Kidney (tissue), 14 donors: ENCODE results near the gene VTI1A. TPM values are rescaled to one million over a fixed set of nuclear protein-coding genes. Genes with fewer than 3 reads are reported as not detected.

Experiments
- DNase-seq, 5 donors: peaks; one replicate each; pipeline ENCODE4 v3.0.0-alpha.2; 2013 to 2020
- FAIRE-seq: peaks from 2 replicates; lab custom pipeline; 2012; peaks lifted over from hg19 to GRCh38; lab: Jason Lieb, UNC
- H3K27ac ChIP-seq, 2 donors: one replicate each; pipeline ENCODE4 v1.7.0; 2013; ENCODE audit warnings: low read depth in 2 of 2, low read length in 2 of 2, inconsistent platforms in 1 of 2
- H3K27me3 ChIP-seq: one replicate; pipeline ENCODE4 v1.7.1; 2013; ENCODE audit warnings: low read length, inconsistent platforms; ENCODE audit not compliant: control insufficient read depth, insufficient read depth
- H3K36me3 ChIP-seq, 3 donors: one replicate each; pipeline versions ENCODE4 v1.7.0 to v1.7.1; 2013; ENCODE audit warnings: low read length in 3 of 3, control low read depth in 1 of 3, inconsistent platforms in 1 of 3; ENCODE audit not compliant: insufficient read depth in 3 of 3, control insufficient read depth in 2 of 3
- H3K4me1 ChIP-seq, 3 donors: one replicate each; pipeline versions ENCODE4 v1.7.0 to v1.7.1; 2013; ENCODE audit warnings: low read length in 3 of 3, inconsistent platforms in 1 of 3, low read depth in 1 of 3; ENCODE audit not compliant: control insufficient read depth in 2 of 3, insufficient read depth in 2 of 3
- H3K4me3 ChIP-seq, 3 donors: one replicate each; pipeline versions ENCODE4 v1.7.0 to v1.8.1; 2013; ENCODE audit warnings: low read length in 3 of 3, control low read depth in 1 of 3, inconsistent platforms in 1 of 3
- H3K9ac ChIP-seq, 3 donors: one replicate each; pipeline versions ENCODE4 v1.7.0 to v1.7.1; 2013; ENCODE audit warnings: low read length in 3 of 3, control low read depth in 1 of 3, inconsistent platforms in 1 of 3
- H3K9me3 ChIP-seq, 3 donors: one replicate each; pipeline versions ENCODE4 v1.7.0 to v1.7.1; 2013; ENCODE audit warnings: low read length in 3 of 3, control low read depth in 1 of 3, inconsistent platforms in 1 of 3; ENCODE audit not compliant: control insufficient read depth in 2 of 3, insufficient read depth in 1 of 3
- intact Hi-C: fragments of 100-400 bp; cut with DNase I; formaldehyde crosslinking; loops from one replicate; pipeline ENCODE4 v1.11.1; 2022
- polyA plus RNA-seq: library from polyadenylated mRNA; stranded (reverse); fragments of 350-450 nt; fragmentation: Illumina TruSeq; extraction: RNeasy Lipid Tissue Mini Kit (QIAGEN cat#74804); gene quantifications from one replicate; pipeline ENCODE4 v1.2.3, GENCODE V29; 2014; ENCODE audit warnings: low read depth, low replicate concordance; ENCODE audit not compliant: insufficient read depth
- total RNA-seq: library from RNA; stranded (reverse); fragmentation: NEBNext Ultra II Directional; extraction: Animal tissue kit (Norgen Biotek cat#: 25700); gene quantifications from one replicate; pipeline ENCODE4 v1.2.1, GENCODE V29; 2021
- TF ChIP-seq, protein P1 (sequence below): IDR thresholded peaks from 3 replicates; pipeline ENCODE4 v1.5.1; 2012; ENCODE audit warnings: mild to moderate bottlenecking, moderate library complexity, borderline replicate concordance; ENCODE audit not compliant: insufficient read depth; ENCODE audit errors: extremely low read depth
- donor health status: control.
- donor health status: control.
- donor health status: control.
- donor health status: control.
- donor health status: control.
- donor health status: DM: yes; HTN: yes; CAD: no.
- donor health status: Normal renal cell carcinoma (clear cell type).

Gene VTI1A
- total and polyA plus RNA-seq, 2 donors from 2014 or later: 9.2 to 41.8 TPM

DNA sequence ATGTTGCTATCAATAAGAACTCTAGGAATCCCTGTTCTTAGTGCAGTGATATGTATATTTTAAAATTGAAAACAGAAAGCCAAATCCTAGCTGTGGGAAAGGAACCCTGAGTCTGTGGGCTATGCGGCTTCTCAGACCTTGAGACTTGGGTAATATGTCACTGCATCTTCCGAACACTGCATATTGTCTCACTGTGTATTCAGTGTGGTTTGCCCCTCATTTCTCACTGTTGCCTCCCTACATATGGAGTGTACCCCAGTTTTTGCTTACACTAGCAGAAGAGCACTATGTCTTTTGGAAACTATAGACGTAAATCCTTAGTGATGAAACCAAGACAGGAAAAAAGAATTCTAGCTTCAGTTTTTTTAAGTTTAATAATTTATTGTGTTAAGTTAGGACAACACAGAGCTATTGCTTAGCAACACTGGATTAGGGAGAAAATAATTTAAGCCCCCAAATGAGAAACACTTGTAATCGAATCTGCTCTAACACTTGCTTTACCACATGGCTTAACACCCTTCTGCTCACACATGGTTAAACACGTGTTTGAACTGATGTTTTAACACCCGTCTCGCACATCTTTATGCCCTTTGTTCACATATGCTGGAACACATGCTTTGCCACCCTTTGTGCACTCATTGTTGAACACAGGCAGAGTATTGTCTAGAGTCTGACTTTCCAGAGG, 251.3 kb downstream of the VTI1A start:
- Histone ChIP-seq H3K36me3 (no peaks in the 10 kb centered on the region), H3K9ac (no peak overlapping the region), H3K9me3 (no peaks in the 10 kb centered on the region), H3K27ac (no peak overlapping the region), H3K4me3 (no peak overlapping the region), H3K27me3 (no peaks in the 10 kb centered on the region), H3K4me1 (no peaks in the 10 kb centered on the region)
- FAIRE-seq: no peak
- DNase-seq: peak in 1 of 5 donors; percentile 2
- TF ChIP-seq, protein P1, sequence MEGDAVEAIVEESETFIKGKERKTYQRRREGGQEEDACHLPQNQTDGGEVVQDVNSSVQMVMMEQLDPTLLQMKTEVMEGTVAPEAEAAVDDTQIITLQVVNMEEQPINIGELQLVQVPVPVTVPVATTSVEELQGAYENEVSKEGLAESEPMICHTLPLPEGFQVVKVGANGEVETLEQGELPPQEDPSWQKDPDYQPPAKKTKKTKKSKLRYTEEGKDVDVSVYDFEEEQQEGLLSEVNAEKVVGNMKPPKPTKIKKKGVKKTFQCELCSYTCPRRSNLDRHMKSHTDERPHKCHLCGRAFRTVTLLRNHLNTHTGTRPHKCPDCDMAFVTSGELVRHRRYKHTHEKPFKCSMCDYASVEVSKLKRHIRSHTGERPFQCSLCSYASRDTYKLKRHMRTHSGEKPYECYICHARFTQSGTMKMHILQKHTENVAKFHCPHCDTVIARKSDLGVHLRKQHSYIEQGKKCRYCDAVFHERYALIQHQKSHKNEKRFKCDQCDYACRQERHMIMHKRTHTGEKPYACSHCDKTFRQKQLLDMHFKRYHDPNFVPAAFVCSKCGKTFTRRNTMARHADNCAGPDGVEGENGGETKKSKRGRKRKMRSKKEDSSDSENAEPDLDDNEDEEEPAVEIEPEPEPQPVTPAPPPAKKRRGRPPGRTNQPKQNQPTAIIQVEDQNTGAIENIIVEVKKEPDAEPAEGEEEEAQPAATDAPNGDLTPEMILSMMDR: no peak
- intact Hi-C loops: no loop called here

DNA sequence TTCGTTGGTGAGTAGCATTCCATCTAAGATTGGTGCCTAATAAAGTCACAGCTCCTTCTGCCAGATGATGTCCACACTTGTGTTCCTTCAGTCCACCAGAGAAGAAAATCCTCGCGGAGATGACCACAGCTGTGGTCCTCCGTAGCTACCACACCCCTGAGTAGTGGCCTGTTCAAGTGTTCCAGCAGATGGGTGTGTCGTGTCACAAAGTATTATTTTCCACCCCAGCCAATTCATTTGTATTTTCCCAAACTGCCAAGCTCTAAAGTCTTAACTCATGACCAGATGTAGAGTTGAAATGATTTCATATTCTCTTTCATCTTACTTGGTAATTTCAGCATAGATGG, 251.8 kb downstream of the VTI1A start:
- H3K27me3 ChIP-seq: no peaks in the 10 kb centered on the region
- DNase-seq: no peak
- no peak for FAIRE-seq
- H3K27ac ChIP-seq: no peak overlapping the region
- H3K4me1 ChIP-seq: no peaks in the 10 kb centered on the region
- H3K4me3 ChIP-seq: no peak overlapping the region
- no peaks in the 10 kb centered on the region for H3K9me3 ChIP-seq
- intact Hi-C loops: no loop called here
- H3K9ac ChIP-seq: no peak overlapping the region
- H3K36me3 ChIP-seq: no peaks in the 10 kb centered on the region
- TF ChIP-seq, protein P1: no peak

DNA sequence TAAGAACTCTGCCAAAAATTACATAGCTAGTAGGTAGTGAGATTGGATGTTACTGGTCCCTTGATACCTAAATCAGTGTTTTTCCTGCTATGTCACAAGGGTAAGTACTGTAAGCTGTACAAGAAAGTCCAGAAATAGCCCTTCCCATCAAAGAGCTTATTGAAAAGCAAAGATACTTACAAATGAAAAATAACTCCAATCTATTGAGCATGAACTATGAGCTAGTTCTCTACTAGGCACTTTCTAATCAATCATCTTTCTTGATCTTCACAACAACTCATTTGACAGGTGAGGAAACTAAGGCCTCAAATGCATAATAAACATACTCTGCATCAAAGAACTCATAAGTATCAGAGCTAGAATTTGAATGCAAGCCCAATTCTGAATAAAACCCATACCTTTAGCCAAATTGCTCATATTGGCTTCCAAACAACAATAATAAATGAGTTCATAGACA, 253.2 kb downstream of the VTI1A start:
- H3K4me1 ChIP-seq: no peaks in the 10 kb centered on the region
- no peak for FAIRE-seq
- no peak overlapping the region for H3K4me3 ChIP-seq
- no peak overlapping the region for H3K9ac ChIP-seq
- intact Hi-C loops: no loop called here
- no peak for DNase-seq
- H3K27me3 ChIP-seq: no peaks in the 10 kb centered on the region
- no peaks in the 10 kb centered on the region for H3K36me3 ChIP-seq
- H3K9me3 ChIP-seq: no peaks in the 10 kb centered on the region
- H3K27ac ChIP-seq: no peak overlapping the region
- TF ChIP-seq, protein P1: no peak
